Measurements from ENCODE around the gene RIMBP2. TPM values are rescaled to one million over a fixed set of nuclear protein-coding genes. Genes with fewer than 3 reads are reported as not detected.

The RIMBP2 gene
- polyA plus RNA-seq, 1 donor from 2014 or later, result 14.6 TPM

- Histone ChIP-seq H3K27ac (ENCODE audit: low read length) (no peak overlapping the region), H3K27me3 (ENCODE audit: insufficient read depth, low read depth, low read length) (no peaks in the 10 kb centered on the region), H3K9me2 (ENCODE audit: insufficient read depth, low read length) (no peaks in the 10 kb centered on the region), H3F3A (ENCODE audit: insufficient read depth, low read length, poor library complexity, severe bottlenecking) (no peaks in the 10 kb centered on the region), H3K4me2 (ENCODE audit: low read length) (no peak overlapping the region), H3K79me2 (replicated peaks; ENCODE audit: insufficient read depth, low read length) (no peaks in the 10 kb centered on the region), H3K9me3 (ENCODE audit: low read length) (no peaks in the 10 kb centered on the region), H4K20me1 (ENCODE audit: insufficient read depth) (no peaks in the 10 kb centered on the region), H3K4me3 (ENCODE audit: low read length) (no peak overlapping the region), H3K36me3 (ENCODE audit: insufficient read depth, low read length) (no peaks in the 10 kb centered on the region), H2AFZ (ENCODE audit: low read depth, low read length) (no peak overlapping the region), H3K9ac (ENCODE audit: low read length) (no peak overlapping the region)
- no peak for TF ChIP-seq EP300 (conservative IDR thresholded peaks at IDR 0.05; ENCODE audit: poor library complexity, severe bottlenecking)
These were observed 236.5 kb downstream of the RIMBP2 start for GRCh38 chr12:130479401-130480125.

- Histone ChIP-seq H3K4me3 (ENCODE audit: low read length) (no peak overlapping the region), H3K9me3 (ENCODE audit: low read length) (no peaks in the 10 kb centered on the region), H3K9ac (ENCODE audit: low read length) (no peak overlapping the region), H4K20me1 (ENCODE audit: insufficient read depth) (no peaks in the 10 kb centered on the region), H3K36me3 (ENCODE audit: insufficient read depth, low read length) (no peaks in the 10 kb centered on the region), H3K4me2 (ENCODE audit: low read length) (no peak overlapping the region), H3K27ac (ENCODE audit: low read length) (no peak overlapping the region), H3K9me2 (ENCODE audit: insufficient read depth, low read length) (no peaks in the 10 kb centered on the region), H2AFZ (ENCODE audit: low read depth, low read length) (no peak overlapping the region), H3K79me2 (replicated peaks; ENCODE audit: insufficient read depth, low read length) (no peaks in the 10 kb centered on the region), H3F3A (ENCODE audit: insufficient read depth, low read length, poor library complexity, severe bottlenecking) (no peaks in the 10 kb centered on the region), H3K27me3 (ENCODE audit: insufficient read depth, low read depth, low read length) (no peaks in the 10 kb centered on the region)
- TF ChIP-seq EP300 (conservative IDR thresholded peaks at IDR 0.05; ENCODE audit: poor library complexity, severe bottlenecking) (no peak), SMC3 (conservative IDR thresholded peaks at IDR 0.05; ENCODE audit: poor library complexity) (no peak), CTCF (IDR thresholded peaks at IDR 0.05; ENCODE audit: poor library complexity, severe bottlenecking) (no peak), RAD21 (conservative IDR thresholded peaks at IDR 0.05) (no peak)
These were observed 237.3 kb downstream of the RIMBP2 start for GRCh38 chr12:130478786-130479185.

GRCh38 chr12:130477701-130478100 is 238.4 kb downstream of the RIMBP2 start:
- no peaks in the 10 kb centered on the region for H3K79me2 ChIP-seq (replicated peaks; ENCODE audit: insufficient read depth, low read length)
- no peak overlapping the region for H3K9ac ChIP-seq (ENCODE audit: low read length)

More at GRCh38 chr12:130477701-130478100, 238.4 kb downstream of the RIMBP2 start:
- no peak for TF ChIP-seq MXI1 (conservative IDR thresholded peaks at IDR 0.05; ENCODE audit: poor library complexity, severe bottlenecking)
- no peak for TF ChIP-seq EZH2 (IDR thresholded peaks at IDR 0.05; ENCODE audit: borderline replicate concordance, insufficient read depth, low read length, poor library complexity, severe bottlenecking)
- TF ChIP-seq REST (IDR thresholded peaks at IDR 0.05; ENCODE audit: borderline replicate concordance), result no peak
- H3K36me3 ChIP-seq (ENCODE audit: insufficient read depth, low read length), result no peaks in the 10 kb centered on the region
- H3F3A ChIP-seq (ENCODE audit: insufficient read depth, low read length, poor library complexity, severe bottlenecking), result no peaks in the 10 kb centered on the region
- H3K4me3 ChIP-seq (ENCODE audit: low read length), result no peak overlapping the region
- H4K20me1 ChIP-seq (ENCODE audit: insufficient read depth), result no peaks in the 10 kb centered on the region
- no peak overlapping the region for H3K4me2 ChIP-seq (ENCODE audit: low read length)
- H3K9me2 ChIP-seq (ENCODE audit: insufficient read depth, low read length), result no peaks in the 10 kb centered on the region
- no peak overlapping the region for H3K27ac ChIP-seq (ENCODE audit: low read length)
- no peak overlapping the region for H2AFZ ChIP-seq (ENCODE audit: low read depth, low read length)
- H3K27me3 ChIP-seq (ENCODE audit: insufficient read depth, low read depth, low read length), result no peaks in the 10 kb centered on the region
- no peaks in the 10 kb centered on the region for H3K9me3 ChIP-seq (ENCODE audit: low read length)

All from neural cell (in vitro differentiated cells).